Heart left ventricle (tissue), 16 donors: ENCODE measurements around the gene GNG7. TPM values are rescaled to one million over a fixed set of nuclear protein-coding genes. Genes with fewer than 3 reads are reported as not detected.

ENCODE experiments used
- ATAC-seq, 4 donors: fragments of 200-7000 bp; cut with Tn5 transposase; one replicate each; pipeline ENCODE4 v1.9.1; 2020 to 2022; ENCODE audit warnings: moderate library complexity in 4 of 4, mild to moderate bottlenecking in 3 of 4, moderate number of reproducible peaks in 1 of 4
- DNase-seq, 5 donors: peaks; one replicate each; pipeline ENCODE4 v3.0.0-alpha.2; 2020
- H3K27ac ChIP-seq, 12 donors: fragments of 200-600 bp; sonication (generic) in 4 of 12; one replicate each; pipeline versions ENCODE4 v1.5.0 to v1.8.0; 2016 to 2022; ENCODE audit warnings: mild to moderate bottlenecking in 2 of 12
- H3K27me3 ChIP-seq, 9 donors: fragments of 200-600 bp; sonication (generic) in 2 of 9; one replicate each; pipeline versions ENCODE4 v1.5.1 to v1.8.0; 2016 to 2022; ENCODE audit warnings: mild to moderate bottlenecking in 3 of 9
- H3K36me3 ChIP-seq, 9 donors: fragments of 200-600 bp; sonication (generic) in 2 of 9; one replicate each; pipeline versions ENCODE4 v1.5.0 to v1.8.0; 2018 to 2022; ENCODE audit warnings: mild to moderate bottlenecking in 2 of 9
- H3K4me1 ChIP-seq, 12 donors: fragments of 200-600 bp; sonication (generic) in 4 of 12; one replicate each; pipeline versions ENCODE4 v1.5.0 to v1.8.0; 2016 to 2022; ENCODE audit warnings: mild to moderate bottlenecking in 3 of 12
- H3K4me3 ChIP-seq, 12 donors: fragments of 200-600 bp; sonication (generic) in 4 of 12; one replicate each; pipeline versions ENCODE4 v1.5.0 to v1.8.0; 2017 to 2022; ENCODE audit warnings: mild to moderate bottlenecking in 9 of 12, moderate library complexity in 4 of 12
- H3K9me3 ChIP-seq, 12 donors: fragments of 200-600 bp; sonication (generic) in 4 of 12; one replicate each; pipeline versions ENCODE4 v1.5.0 to v1.8.0; 2016 to 2022; ENCODE audit warnings: mild to moderate bottlenecking in 1 of 12
- POLR2A ChIP-seq, 2 donors: fragments of 450-650 bp; IDR thresholded peaks; one replicate each; pipeline ENCODE4 v1.6.1; 2017; ENCODE audit warnings: antibody characterized with exemption in 2 of 2, mild to moderate bottlenecking in 2 of 2, moderate library complexity in 2 of 2
- whole genome bisulfite sequencing, 4 donors: extraction: QIAGEN DNeasy Blood & Tissue Kit in 2 of 4; methylation state at CpG; one replicate each; pipeline versions ENCODE4 v1.1.5 to v1.1.7; 2013 to 2018; 5-methylcytosine and 5-hydroxymethylcytosine counted together
- intact Hi-C, 10 donors: fragments of 100-400 bp; cut with DNase I; formaldehyde crosslinking; loops; one replicate each; pipeline versions ENCODE4 v1.11.1 to v1.14.2; 2022
- polyA plus RNA-seq, 2 donors: library from polyadenylated mRNA; stranded (reverse); fragments of 200-250 nt; gene quantifications; one replicate each; pipeline ENCODE4 v1.2.3, GENCODE V29; 2013
- total RNA-seq, 9 donors: library from RNA; depleted of rRNA in 2 of 9; stranded (reverse); fragments of >200 nt in 2 of 9; fragmentation: NEBNext Ultra II Directional in 3 of 9; extraction: Animal tissue kit (Norgen Biotek cat#: 25700) in 3 of 9; gene quantifications; one replicate each; pipeline versions ENCODE4 v1.1.0 to v1.2.4, GENCODE V29; 2016 to 2023
- TF ChIP-seq, protein P1 (sequence below), 12 donors: fragments of 200-600 bp; sonication (generic) in 4 of 12; IDR thresholded peaks; one replicate each; pipeline versions ENCODE4 v1.5.0 to v1.8.0; 2018 to 2022; ENCODE audit warnings: antibody characterized with exemption in 12 of 12, mild to moderate bottlenecking in 5 of 12
- donor health status: ischemic (EF 13 %, LVEDD 7.1; RV severe dilation, severe dysfunction).
- donor health status: healthy with polysubstance abuse.
- donor health status: DM: no; HTN: yes; CAD: no.
- donor health status: DM: no; HTN: no; CAD: no.
- donor health status: ischemic (EF 25% LVEDD 6.9; RV normal size, moderate dysfunction).
- donor health status: ischemic (EF 25% LVEDD 5.7; RV mildly dilated, moderate dysfunction).
- donor health status: healthy.
- donor health status: DM: yes; HTN: yes; CAD: no.
- donor health status: ischemic (EF 35%, LVEDD 5.7; RV mildly dilated, moderate dysfunction).
- donor health status: nonischemic (EF 11% LVEDD 7.7; RV severe dilation, severe dysfunction).
- donor health status: DM: yes; HTN: yes; CAD: no.
- donor health status: PGD.
- donor health status: ischemic (EF 29% LVEDD 5.4; RV normal size, mild dysfunction).
- donor health status: nonischemic (EF 23%, LVEDD 6.1; RV moderate dilation, normal function).

The GNG7 gene
- total and polyA plus RNA-seq, 11 donors, result 11.7 to 46.4 (median 24.0) TPM

- Histone ChIP-seq H3K27me3 (peaks cover 0 to 41% (median 0%) of the 10 kb centered on the region in 9 donors), H3K9me3 (no peaks in the 10 kb centered on the region), H3K27ac (no peak overlapping the region), H3K4me3 (no peak overlapping the region), H3K36me3 (no peaks in the 10 kb centered on the region), H3K4me1 (peaks cover 5 to 64% (median 36%) of the 10 kb centered on the region in 12 donors)
- WGBS, 4 donors, result 69 to 80% (median 71%) methylated on average over 8 of the region's 8 CpGs
- intact Hi-C loops, result loop anchor here in 4 of 10 donors (5.0 kb wide), 2 partner anchors 49 to 84 kb away; no protein-coding TSS in a partner anchor
- TF ChIP-seq, protein P1, sequence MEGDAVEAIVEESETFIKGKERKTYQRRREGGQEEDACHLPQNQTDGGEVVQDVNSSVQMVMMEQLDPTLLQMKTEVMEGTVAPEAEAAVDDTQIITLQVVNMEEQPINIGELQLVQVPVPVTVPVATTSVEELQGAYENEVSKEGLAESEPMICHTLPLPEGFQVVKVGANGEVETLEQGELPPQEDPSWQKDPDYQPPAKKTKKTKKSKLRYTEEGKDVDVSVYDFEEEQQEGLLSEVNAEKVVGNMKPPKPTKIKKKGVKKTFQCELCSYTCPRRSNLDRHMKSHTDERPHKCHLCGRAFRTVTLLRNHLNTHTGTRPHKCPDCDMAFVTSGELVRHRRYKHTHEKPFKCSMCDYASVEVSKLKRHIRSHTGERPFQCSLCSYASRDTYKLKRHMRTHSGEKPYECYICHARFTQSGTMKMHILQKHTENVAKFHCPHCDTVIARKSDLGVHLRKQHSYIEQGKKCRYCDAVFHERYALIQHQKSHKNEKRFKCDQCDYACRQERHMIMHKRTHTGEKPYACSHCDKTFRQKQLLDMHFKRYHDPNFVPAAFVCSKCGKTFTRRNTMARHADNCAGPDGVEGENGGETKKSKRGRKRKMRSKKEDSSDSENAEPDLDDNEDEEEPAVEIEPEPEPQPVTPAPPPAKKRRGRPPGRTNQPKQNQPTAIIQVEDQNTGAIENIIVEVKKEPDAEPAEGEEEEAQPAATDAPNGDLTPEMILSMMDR (IDR thresholded peaks at IDR 0.05), result no peak
- no peak for TF ChIP-seq POLR2A (IDR thresholded peaks at IDR 0.05)
- DNase-seq (no peak), ATAC-seq (no peak)
Measured at GRCh38 chr19:2492870-2493269, 209.6 kb downstream of the GNG7 start.

DNA sequence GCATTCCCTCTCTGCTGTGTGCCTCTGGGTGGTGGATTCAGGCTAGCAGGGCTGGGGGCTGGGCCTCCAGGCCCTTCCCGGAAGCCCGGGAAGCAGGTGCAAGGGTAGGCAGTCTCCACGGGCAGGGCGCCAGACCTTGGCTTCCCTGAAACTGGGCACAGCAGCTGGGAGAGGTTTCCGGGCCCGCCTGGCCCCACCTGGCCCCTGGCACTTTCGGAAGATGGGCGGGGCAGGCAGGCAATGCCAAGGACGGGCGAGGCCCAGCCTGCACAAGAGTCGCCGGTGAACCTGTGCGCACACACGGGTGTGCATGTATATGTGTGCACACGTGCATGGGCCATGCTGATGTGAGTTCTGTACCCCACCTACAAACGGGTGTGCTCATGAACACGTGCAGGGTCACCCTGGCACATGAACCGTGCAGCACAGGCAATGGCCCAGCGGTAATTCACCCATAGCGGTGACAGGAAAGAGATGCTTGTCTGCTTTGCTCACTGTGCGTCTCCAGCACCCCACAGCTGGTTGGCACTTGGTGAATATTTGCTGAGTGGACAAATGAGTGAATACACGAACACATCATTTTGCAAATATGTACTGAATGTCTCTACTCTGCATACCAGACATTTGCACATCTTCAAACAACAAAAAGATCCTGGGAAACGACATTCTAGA is 211.2 kb downstream of the GNG7 start:
- Histone ChIP-seq H3K27ac (no peak overlapping the region), H3K27me3 (peaks cover 0 to 41% (median 0%) of the 10 kb centered on the region in 9 donors)

DNA sequence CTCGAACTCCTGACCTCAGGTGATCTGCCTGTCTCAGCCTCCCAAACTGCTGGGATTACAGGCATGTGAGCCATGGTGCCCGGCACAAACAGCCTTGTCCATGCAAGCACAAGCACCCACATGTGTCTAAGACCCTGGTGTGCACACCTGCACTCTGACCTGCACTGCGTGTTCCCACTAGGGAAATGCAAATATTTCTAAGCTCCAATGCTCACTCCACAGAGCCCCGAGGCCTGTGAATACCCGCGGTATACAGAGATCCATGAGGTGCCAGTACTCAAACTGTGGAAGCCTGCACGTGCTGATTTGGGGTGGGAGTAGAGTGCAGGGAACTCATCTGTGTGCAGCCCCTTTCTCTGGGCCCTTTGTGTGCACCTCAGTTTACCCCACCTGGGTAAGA is 211.8 kb downstream of the GNG7 start:
- Histone ChIP-seq H3K9me3 (no peaks in the 10 kb centered on the region), H3K27me3 (peaks cover 0 to 41% (median 0%) of the 10 kb centered on the region in 9 donors), H3K4me3 (no peak overlapping the region), H3K4me1 (peaks cover 2 to 56% (median 28%) of the 10 kb centered on the region in 12 donors), H3K36me3 (no peaks in the 10 kb centered on the region), H3K27ac (no peak overlapping the region)
- no peak for TF ChIP-seq POLR2A (IDR thresholded peaks at IDR 0.05)
- TF ChIP-seq, protein P1 (IDR thresholded peaks at IDR 0.05), result no peak
- DNase-seq (no peak), ATAC-seq (no peak)
- intact Hi-C loops, result loop anchor here in 4 of 10 donors (5.0 kb wide), 2 partner anchors 52 to 87 kb away; no protein-coding TSS in a partner anchor
- 79 to 83% (median 81%) methylated on average over 6 to 7 of the region's 7 CpGs for WGBS, 4 donors

More for the DNA sequence above, 211.2 kb downstream of the GNG7 start:
- intact Hi-C loops, result loop anchor here in 4 of 10 donors (5.0 kb wide), 2 partner anchors 51 to 86 kb away; no protein-coding TSS in a partner anchor
- Histone ChIP-seq H3K4me1 (peaks cover 5 to 62% (median 33%) of the 10 kb centered on the region in 12 donors), H3K4me3 (no peak overlapping the region), H3K9me3 (no peaks in the 10 kb centered on the region), H3K36me3 (no peaks in the 10 kb centered on the region)
- TF ChIP-seq POLR2A (IDR thresholded peaks at IDR 0.05), result no peak
- TF ChIP-seq, protein P1 (IDR thresholded peaks at IDR 0.05), result no peak
- WGBS, 4 donors, result 62 to 65% (median 62%) methylated on average over 12 to 23 of the region's 23 CpGs
- no peak for DNase-seq
- ATAC-seq, result no peak

GRCh38 chr19:2488942-2489731 is 213.4 kb downstream of the GNG7 start:
- WGBS, 4 donors, result 2 to 15% (median 3%) methylated on average over 10 to 78 of the region's 78 CpGs
- peak in 1 of 2 donors; percentile 25 for TF ChIP-seq POLR2A (IDR thresholded peaks at IDR 0.05)
- TF ChIP-seq, protein P1 (IDR thresholded peaks at IDR 0.05), result peak in 4 of 12 donors; percentile 8 to 25 (median 17)
- DNase-seq (peak; percentile 65 to 85 (median 74)), ATAC-seq (peak; percentile 70 to 89 (median 84))
- peaks cover 2 to 42% (median 17%) of the 10 kb centered on the region in 12 donors for H3K4me1 ChIP-seq
- H3K36me3 ChIP-seq, result no peaks in the 10 kb centered on the region
- intact Hi-C loops, result no loop called here
- H3K27ac ChIP-seq, result peak overlapping the region in 11 of 12 donors; percentile 42 to 82 (median 66)
- peaks cover 0 to 41% (median 0%) of the 10 kb centered on the region in 9 donors for H3K27me3 ChIP-seq
- peak overlapping the region; percentile 27 to 65 (median 54) for H3K4me3 ChIP-seq
- H3K9me3 ChIP-seq, result no peaks in the 10 kb centered on the region
